Hematopoietic multipotent progenitor cell treated with erythropoietin and hydrocortisone succinate and interleukin-3 and kit ligand, for 15 days (in vitro differentiated cells): ENCODE results near the gene HIC1.
A peak's percentile ranks its signal among the peaks of the same experiment; 100 is the strongest.

Experiments used
- DNase-seq: peaks from one replicate; pipeline ENCODE4 v3.0.0-alpha.2; 2015; ENCODE audit warnings: low spot score

HIC1 gene

DNA sequence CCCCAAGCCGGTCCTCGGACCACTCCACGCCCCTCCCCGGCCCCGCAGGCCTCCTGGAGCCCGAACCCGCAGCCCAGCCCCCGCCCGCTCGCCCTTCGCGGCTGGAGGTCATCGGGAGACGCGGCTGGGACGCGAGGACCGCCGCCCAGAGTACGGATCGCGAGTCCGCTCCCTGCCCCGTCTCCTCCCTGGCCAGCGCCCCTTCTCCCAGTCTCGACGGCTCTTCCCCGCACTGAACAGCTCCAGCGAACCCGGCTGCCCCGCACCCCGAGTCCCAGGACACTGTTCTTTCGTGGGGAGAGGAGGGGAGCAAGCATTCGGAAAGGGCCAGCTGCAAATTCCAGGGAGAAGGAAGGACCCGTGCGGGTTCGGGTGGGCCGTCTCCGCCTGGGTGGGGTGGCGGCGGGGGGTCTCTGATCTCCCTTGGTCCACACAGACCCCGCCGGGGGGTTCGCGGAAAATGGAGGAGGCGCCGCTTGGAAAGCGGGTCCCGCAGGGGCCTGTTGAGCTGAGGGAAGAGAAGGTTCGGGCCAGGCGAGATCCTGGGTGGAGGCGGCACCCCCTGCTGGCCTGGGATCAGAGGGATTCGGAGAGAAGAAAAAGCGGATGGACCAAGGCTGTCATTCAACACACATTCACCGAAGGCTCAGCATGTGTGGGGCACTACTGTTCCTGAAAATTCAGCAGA, 29.1 kb upstream of the HIC1 start:
- DNase-seq = no peak

DNA sequence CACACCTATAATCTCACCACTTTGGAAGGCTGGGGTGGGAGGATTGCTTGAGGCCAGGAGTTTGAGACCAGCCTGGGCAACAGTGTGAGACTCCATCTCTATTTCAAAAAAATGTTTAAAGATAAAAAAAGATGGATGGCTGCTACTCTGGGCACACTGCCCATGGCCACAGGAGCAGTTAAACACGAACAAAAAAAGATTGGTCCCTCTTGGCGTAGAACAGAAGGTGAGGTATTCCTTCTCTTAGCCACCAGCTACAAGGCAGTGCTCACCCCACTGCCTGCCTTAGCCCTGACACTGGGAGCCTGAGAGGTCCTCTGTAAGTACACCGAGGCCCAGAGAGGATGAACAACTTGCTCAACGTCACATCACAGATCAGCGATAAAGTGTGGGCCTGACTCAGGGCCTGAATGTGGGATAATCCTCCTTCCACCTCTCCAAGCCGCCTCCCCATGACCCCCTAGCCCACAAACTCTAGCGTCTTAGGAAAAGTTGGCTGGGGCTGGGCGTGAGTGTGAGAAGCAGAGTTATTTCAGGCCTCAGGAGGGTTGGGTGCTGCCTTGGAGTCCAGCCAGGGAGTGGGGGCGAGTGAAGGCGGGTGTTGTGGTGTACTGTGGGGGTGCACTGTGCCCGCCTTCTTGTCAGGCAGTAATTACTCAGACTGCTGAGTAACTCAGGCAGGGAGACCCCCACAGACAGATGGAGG, 27.2 kb upstream of the HIC1 start:
- DNase-seq = no peak

DNA sequence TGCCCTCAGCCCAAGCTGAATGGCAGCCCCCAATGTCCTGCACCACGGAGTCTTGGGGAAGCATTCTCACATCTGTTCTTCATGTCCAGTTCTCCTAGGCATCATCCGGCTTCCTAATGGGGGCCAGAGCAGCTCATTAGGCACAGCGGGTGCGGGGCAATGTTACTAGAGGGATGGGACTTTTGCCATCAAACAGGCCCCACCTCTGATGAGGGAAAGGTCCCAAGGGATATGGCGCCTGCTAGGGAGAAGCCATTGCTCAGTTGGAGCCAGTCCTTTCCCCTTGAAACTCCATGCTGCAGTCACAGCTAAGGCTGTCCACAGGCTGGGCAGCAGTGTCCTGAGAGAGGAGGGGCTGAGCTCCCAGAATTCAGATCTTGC, 26.7 kb upstream of the HIC1 start:
- no peak for DNase-seq

DNA sequence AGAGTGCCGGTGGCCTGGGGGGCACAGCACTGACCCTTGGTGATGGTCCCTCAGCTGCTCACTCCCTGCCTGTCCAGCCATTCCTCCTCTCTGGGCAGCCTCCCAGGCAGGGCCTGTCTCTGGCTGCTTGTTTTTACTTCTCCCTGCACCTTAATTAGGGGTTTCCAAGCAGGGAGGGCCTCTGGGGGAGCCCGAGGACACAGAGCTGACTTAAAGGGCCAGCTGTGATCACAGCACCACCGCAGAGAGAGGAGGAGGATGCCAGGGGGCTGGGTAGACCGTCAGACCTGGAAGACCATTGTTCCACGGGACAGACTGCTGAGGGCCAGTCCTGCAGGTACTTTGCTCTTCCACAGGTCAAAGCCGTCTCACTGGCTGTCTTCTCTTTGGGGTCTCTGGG, 26.2 kb upstream of the HIC1 start:
- DNase-seq = no peak

DNA sequence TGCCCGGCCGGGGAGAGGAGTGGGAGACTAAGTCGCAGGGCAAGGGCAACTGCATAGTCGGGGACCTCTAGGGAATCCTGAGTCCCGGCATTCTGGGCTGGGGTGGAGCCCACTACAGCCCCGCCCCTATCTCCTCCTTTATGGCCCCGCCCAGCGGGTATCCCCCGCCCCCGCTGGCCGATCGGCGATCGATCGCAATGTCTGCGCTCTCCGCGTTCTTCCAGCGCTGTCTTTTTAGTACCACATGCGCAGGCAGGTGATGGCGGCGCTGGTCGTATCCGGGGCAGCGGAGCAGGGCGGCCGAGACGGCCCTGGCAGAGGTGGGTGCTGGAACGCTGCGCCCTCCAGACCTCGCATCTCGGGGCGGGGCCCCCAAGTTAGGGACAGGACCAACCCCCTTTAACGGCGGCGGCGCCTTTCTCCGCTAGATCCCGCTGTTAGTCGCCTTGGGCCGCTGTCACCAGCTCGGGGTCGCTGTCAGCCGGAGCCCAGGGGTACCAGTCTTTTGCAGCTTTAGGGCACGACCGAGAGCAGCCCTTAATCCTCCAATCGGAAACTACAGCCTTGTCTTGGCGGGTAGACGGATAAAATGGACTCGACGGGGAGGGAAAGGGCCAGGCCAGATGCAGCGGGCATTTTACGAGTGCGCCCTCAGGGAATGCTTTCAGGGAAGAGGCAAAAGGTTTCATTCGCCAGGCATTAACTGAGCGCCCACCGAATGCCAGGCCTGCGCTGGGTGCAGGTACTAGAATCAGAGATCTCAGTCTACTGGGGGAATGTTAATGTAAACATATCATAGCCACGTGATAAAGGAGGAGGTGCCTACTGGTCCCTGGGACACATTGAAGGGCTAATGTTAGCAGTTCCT, 24.8 kb upstream of the HIC1 start, which contains the start of gene DPH1:
Gene DPH1 (plus strand): TSS at position 243 of the 868 bp plus-strand sequence. CDS start 17 bp downstream, at position 260.
- DNase-seq = peak; percentile 88

DNA sequence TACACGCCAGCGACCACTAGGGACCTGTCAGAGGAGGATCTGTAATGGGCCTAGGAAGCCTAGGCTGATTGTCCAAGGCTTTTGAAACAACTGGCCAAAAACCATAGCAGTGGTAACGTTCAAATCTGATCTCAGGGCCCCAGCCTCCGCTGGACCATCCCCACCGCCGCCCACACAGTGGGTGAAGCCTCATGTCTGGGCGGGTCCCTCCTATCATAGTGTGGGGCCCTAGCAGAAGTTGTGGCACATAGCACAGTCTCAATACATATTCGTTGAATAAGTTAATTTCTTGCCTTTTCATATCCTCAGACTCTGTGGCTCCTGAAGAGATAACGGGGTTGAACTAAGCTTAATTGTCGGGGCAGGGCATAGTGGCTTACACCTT, 24.1 kb upstream of the HIC1 start:
- no peak for DNase-seq

DNA sequence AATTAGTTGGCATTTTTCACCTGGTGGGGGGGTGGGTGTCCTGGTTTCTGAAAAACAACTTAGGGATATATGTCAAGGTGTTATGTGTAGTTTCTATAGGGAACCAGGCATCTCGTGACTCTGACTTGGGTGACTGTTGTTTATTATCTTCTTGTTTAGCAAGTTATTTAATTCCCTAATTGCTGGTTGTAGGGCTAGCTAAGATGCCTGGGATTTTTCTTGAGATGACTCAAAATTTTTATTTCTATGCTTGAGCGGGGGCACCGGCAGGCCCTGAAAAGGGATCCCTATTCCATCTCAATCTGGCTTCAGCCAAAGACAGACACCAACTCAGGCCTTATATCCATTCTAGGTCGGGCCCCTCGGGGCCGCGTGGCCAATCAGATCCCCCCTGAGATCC, 21.8 kb upstream of the HIC1 start:
- DNase-seq = no peak

DNA sequence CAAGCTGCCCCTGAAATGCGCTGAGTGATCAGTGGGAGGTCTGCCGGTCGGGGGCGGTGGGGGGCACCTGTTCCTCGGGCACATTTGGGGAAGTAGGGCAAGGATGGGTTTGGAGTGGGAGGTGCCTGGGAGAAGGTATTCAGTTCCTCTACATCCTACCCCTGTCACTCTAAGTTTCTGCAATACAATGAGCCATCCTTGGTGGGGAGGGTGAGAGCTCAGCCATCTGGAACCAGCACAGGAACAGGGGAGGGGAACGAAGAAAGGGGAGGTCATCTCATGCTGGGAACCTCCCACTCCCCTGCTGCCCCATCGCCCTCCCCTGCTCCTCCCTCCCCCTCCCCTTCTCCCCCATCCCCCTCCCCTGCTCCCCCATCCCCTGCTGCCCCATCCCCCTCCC, 20.7 kb upstream of the HIC1 start:
- DNase-seq = no peak

DNA sequence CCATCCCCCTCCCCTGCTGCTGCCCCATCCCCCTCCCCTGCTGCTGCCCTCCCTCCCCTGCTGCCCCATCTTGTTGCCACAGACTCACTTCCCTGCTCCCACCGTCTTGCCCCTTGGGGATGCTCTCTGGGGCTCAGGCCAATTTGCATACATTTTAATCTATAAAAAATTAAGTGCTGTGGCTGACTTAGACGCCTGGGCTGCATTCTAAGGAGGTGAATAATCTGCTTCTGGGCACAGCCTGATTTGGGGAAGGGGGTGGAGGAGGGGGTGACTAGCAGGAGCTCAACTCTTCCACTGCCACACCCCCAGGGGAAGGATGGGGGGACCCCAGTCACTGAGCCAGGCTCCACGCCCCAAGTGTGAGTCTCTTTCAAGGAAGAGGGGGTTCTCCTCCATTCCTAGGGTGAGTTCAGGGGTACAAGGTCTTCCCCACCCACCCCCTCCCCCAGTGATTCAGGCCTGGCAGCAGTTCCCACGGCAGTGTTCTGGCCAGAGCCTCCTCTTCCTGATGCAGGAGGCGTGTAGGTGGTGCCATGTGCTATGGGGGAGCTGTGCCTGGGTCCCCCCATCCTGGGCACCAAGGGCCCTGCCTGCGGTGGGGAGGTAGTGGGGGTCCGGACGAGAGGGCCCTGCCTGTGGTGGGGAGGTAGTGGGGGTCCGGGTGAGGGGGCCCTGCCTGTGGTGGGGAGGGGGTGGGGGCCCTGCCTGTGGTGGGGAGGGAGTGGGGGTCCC, 19.9 kb upstream of the HIC1 start:
- DNase-seq = no peak

DNA sequence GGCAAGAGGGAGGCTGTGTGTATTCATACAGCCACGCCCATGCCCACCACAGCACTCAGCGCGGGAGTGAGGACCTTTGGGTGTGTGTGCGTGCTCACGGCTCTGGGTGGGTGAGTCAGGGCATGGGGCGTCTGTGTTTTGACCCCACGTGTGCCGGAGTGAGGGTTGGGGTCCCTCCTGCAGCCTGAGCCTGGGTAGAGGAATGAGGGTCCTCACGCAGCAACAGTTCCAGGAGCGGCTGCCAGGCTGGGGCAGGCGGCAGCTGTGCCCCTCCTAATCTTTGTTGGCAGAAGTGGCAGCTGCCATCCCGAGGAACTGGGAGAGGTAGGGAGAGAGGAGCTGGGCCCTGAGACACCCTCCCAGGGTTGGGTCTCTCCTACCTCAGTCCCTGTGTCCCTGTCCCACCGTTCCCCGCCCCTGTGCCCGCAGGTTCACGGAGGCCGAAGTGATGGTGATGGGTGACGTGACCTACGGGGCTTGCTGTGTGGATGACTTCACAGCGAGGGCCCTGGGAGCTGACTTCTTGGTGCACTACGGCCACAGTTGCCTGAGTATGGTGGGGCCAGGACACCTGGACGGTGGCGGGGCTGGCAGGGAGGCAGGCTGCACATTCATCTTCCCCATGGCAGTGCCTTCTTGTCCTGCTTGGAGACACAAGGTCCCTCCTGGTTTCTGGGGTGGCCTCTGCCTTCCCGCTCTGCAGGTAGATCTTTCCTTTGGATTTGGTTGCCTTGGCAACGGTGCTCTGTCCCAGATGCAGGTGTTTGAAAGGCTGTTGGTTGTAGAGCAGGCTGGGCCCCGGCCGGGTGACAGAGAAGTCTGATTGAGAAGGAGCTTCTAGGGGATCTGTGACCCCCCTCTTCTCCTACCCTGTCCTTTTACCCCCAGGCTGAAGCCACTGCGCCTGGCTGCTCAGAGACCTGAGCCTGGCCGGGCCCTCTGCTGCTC, 19.1 kb upstream of the HIC1 start:
- DNase-seq = no peak

DNA sequence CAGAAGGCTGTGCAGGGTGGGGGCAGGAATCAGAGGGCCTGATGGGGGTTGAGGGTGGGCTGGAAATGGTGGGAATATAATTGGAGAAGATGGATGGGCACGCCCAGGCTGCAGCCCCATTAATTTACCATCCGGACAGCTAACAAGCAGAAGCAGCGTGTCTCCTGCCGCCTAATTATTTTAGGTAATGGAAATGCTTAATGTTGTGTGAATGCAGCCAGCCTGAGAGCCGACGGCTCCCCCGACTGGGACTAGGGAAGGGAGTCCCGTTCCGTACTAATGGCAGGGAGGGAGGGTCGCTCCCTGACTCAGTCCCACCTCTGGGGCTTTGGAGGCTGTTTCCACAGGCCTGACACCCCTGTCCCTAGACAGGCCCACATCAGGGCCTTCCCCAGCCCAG, 17.7 kb upstream of the HIC1 start:
- DNase-seq = no peak

DNA sequence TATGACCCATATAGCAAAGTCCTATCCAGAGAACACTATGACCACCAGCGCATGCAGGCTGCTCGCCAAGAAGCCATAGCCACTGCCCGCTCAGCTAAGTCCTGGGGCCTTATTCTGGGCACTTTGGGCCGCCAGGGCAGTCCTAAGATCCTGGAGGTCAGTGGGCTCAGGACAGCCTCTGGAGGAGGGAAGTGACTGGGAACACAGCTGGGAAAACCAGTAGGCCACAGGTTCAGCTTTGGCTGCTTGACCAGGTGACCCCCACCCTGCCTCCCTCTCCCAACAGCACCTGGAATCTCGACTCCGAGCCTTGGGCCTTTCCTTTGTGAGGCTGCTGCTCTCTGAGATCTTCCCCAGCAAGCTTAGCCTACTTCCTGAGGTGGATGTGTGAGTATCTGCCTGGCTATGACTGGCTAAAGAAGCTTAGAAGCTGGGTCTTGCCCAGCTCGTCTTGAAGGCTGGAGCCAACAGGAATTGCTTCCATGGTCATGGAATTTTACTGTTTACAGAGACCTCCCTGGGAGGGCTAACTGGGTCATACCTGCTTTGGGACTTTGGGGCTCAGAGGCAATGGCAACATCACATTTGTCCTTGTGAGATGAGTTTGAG, 14.6 kb upstream of the HIC1 start:
- no peak for DNase-seq

DNA sequence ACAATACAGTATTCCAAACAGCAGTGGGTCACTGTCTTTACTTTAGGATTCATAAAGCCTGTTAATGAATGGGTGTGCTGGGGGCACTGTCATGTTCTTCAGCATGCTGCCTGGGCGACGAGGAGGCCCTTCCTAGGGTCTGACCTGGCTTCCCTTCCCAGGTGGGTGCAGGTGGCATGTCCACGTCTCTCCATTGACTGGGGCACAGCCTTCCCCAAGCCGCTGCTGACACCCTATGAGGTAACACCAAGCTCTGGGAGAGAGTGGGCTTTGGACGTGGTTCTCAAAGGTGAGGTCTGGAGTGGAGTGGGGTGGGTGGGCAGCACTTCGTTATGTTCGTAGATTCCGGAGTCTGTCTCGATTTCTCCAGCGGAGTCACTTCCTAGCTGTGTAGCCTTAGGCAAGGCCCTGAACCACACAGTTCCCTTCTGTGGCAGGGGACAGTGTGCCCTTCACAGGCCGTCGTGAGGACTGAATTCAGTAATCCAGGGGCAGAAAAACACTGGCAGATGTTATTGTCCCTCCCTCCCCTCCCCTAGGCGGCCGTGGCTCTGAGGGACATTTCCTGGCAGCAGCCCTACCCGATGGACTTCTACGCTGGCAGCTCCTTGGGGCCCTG, 13.9 kb upstream of the HIC1 start:
- no peak for DNase-seq

DNA sequence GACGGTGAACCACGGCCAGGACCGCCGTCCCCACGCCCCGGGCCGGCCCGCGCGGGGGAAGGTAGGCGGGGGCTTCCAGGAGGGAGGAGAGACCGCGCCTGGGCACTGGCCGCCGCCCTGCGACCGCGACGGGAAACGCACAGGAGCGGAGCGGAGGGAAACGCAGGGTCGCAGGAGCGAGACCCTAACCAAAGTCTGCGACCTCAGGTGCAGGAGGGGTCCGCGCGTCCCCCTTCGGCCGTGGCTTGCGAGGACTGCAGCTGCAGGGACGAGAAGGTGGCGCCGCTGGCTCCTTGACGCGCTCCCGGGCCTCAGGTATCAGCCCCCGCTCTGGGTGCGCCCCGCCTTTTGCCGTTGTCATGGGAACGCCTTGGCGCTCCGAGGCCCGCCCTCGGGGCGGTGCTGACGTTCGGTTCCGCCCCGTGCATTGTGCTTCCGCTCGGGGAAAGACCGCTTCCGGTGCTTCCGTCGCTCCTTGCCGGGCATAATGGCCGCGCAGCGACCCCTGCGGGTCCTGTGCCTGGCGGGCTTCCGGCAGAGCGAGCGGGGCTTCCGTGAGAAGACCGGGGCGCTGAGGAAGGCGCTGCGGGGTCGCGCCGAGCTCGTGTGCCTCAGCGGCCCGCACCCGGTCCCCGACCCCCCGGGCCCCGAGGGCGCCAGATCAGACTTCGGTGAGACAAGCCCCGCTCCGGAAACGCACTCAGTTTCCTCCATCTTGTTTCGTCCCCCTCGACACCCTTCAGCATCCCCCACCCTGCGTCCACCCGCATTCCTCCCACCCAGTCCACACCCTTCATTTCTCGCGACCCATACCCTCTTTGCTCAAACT, 13.1 kb upstream of the HIC1 start, which contains the start of gene OVCA2:
Gene OVCA2 (plus strand): TSS at position 462 of the 829 bp plus-strand sequence. CDS start 26 bp downstream, at position 488.
- DNase-seq = peak; percentile 97

DNA sequence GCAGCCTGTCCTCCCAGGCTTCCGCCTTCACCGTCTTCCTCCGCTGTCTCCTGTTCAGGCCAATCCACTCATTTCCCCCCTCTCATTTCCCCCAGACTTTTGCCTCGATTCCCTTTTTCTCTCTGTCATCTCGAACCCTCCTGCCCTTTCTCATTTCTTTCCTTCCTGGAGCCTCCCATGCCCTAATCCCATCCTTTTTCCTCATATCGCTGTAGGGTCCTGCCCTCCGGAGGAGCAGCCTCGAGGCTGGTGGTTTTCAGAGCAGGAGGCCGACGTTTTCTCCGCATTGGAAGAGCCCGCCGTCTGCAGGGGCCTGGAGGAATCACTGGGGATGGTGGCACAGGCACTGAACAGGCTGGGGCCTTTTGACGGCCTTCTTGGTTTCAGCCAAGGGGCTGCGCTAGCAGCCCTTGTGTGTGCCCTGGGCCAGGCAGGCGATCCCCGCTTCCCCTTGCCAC, 12.5 kb upstream of the HIC1 start:
- DNase-seq = no peak

DNA sequence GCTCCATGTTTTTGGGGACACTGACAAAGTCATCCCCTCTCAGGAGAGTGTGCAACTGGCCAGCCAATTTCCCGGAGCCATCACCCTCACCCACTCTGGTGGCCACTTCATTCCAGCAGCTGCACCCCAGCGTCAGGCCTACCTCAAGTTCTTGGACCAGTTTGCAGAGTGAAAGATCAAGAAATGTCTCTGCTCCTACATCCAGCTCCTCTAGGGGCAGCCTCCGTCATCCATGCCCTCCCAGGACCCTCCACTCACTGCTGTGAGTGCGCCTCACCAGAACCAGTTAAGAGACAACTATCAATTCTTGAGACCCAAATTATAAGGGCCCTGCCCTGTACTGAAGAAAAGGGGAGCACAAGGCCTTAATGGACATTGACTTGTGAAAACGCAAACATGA, 12.0 kb upstream of the HIC1 start:
- no peak for DNase-seq

DNA sequence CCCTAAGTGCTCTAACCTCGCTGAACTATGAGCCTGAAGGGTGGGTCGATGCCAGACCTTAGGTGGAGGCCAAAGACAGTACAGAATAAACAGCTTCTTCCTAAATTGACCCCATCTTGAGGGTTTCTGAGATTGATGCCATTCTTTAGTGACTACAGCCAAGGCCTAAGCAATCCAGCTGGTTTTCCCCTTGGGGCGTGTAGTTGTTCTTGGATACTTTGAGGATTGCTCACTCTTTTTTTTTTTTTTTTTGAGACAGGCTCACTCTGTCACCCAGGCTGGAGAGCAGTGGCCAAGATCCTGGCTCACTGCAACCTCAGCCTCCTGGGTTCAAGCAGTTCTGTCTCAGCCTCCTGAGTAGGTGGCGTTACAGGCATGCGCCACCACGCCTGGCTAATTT, 11.1 kb upstream of the HIC1 start:
- no peak for DNase-seq

DNA sequence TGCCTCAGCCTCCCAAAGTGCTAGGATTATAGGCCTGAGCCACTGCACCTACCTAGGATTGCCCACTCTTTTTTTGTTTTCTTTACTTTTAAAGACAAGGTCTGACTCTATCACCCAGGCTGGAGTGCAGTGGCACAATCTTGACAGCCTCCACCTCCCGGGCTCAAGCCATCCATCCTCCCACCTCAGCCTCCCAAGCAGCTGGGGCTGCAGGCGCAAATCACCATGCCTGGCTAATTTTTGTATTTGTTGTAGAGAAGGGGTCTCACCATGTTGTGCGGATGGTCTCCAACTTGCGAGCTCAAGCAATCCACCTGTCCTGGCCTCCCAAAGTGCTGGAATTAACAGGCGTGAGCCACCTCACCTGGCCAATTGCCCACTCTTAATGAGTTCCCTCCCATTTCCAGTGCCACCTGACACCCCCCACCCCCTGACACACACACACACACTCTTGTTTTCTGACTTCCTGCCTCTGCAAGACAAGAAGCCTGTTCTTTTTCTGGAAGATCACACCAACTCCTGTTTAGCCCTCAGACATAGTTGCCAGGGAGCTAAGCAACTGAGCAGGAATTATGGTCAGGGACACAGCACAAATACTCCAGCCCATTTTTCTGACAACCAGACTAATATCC, 10.5 kb upstream of the HIC1 start:
- no peak for DNase-seq

DNA sequence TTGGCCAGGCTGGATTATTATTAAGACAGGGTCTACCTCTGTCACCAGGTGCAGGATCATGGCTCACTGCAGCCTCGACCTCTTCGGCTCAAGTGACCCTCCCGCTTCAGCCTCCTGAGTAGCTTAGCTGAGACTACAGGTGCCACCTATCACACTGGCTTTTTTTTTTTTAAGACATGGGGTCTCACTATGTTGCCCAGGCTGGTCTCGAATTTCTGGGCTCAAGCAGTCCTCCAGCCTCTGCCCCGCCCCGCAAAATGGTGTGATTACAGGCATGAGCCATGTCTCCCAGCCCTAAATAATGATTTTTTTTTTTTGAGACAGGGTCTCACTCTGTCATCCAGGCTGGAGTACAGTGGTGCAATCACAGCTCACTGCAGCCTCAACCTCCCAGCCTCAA, 7.3 kb upstream of the HIC1 start:
- no peak for DNase-seq
